Ectodermal cell (in vitro differentiated cells): ENCODE data around the gene KCNJ2.

ENCODE experiments used
- H3K27ac ChIP-seq: 2 replicates; pipeline ENCODE4 v1.7.0; 2013; ENCODE audit warnings: mild to moderate bottlenecking, low read depth, low read length; ENCODE audit not compliant: insufficient read depth, poor library complexity, severe bottlenecking
- H3K27me3 ChIP-seq: 2 replicates; pipeline ENCODE4 v1.7.0; 2013; ENCODE audit warnings: mild to moderate bottlenecking, low read length; ENCODE audit not compliant: insufficient read depth, control insufficient read depth, poor library complexity, severe bottlenecking
- H3K36me3 ChIP-seq: one replicate; pipeline ENCODE4 v1.7.0; 2013; ENCODE audit warnings: low read length; ENCODE audit not compliant: control insufficient read depth, insufficient read depth
- H3K4me1 ChIP-seq: one replicate; pipeline ENCODE4 v1.7.0; 2013; ENCODE audit warnings: low read length; ENCODE audit not compliant: control insufficient read depth, insufficient read depth
- H3K4me3 ChIP-seq: 2 replicates; pipeline ENCODE4 v1.7.0; 2013; ENCODE audit warnings: low read depth, low read length, control low read depth; ENCODE audit not compliant: insufficient read depth
- H3K9me3 ChIP-seq: 2 replicates; pipeline ENCODE4 v1.7.0; 2013; ENCODE audit warnings: mild to moderate bottlenecking, low read length, moderate library complexity; ENCODE audit not compliant: control insufficient read depth
- WGBS, 2 experiments: methylation state at CpG; one replicate each; pipeline ENCODE4 v1.1.7; 2013; ENCODE audit warnings: missing lambda C conversion rate in 2 of 2; 5-methylcytosine and 5-hydroxymethylcytosine counted together

KCNJ2 gene

GRCh38 chr17:70132505-70132904 is 36.8 kb upstream of the KCNJ2 start:
- H3K36me3 ChIP-seq: no peaks in the 10 kb centered on the region
- H3K27ac ChIP-seq: no peak overlapping the region
- no peaks in the 10 kb centered on the region for H3K9me3 ChIP-seq
- no peaks in the 10 kb centered on the region for H3K4me1 ChIP-seq
- H3K27me3 ChIP-seq: no peaks in the 10 kb centered on the region
- no peak overlapping the region for H3K4me3 ChIP-seq
- WGBS, 2 experiments: 97% methylated on average over 11 of the region's 11 CpGs

- WGBS, 2 experiments: 93 to 94% methylated on average over 8 of the region's 8 CpGs
- Histone ChIP-seq H3K4me1 (no peaks in the 10 kb centered on the region), H3K27me3 (no peaks in the 10 kb centered on the region), H3K4me3 (no peak overlapping the region), H3K9me3 (no peaks in the 10 kb centered on the region), H3K36me3 (no peaks in the 10 kb centered on the region), H3K27ac (no peak overlapping the region)
Measured at GRCh38 chr17:70134042-70134441, 35.3 kb upstream of the KCNJ2 start.

- no peaks in the 10 kb centered on the region for H3K36me3 ChIP-seq
- H3K9me3 ChIP-seq: no peaks in the 10 kb centered on the region
- H3K27me3 ChIP-seq: no peaks in the 10 kb centered on the region
- no peak overlapping the region for H3K27ac ChIP-seq
- no peaks in the 10 kb centered on the region for H3K4me1 ChIP-seq
- WGBS, 2 experiments: 100% methylated on average over 1 of the region's 1 CpG
- H3K4me3 ChIP-seq: no peak overlapping the region
Measured at GRCh38 chr17:70134777-70135176, 34.6 kb upstream of the KCNJ2 start.

GRCh38 chr17:70136131-70136530 is 33.2 kb upstream of the KCNJ2 start:
- no peak overlapping the region for H3K27ac ChIP-seq
- no peaks in the 10 kb centered on the region for H3K9me3 ChIP-seq
- H3K27me3 ChIP-seq: no peaks in the 10 kb centered on the region
- no peaks in the 10 kb centered on the region for H3K36me3 ChIP-seq
- 89 to 100% methylated on average over 4 of the region's 5 CpGs for WGBS, 2 experiments
- H3K4me3 ChIP-seq: no peak overlapping the region
- H3K4me1 ChIP-seq: no peaks in the 10 kb centered on the region

GRCh38 chr17:70137451-70138230 is 31.7 kb upstream of the KCNJ2 start:
- Histone ChIP-seq H3K27ac (no peak overlapping the region), H3K4me1 (no peaks in the 10 kb centered on the region), H3K27me3 (no peaks in the 10 kb centered on the region), H3K9me3 (no peaks in the 10 kb centered on the region), H3K4me3 (no peak overlapping the region), H3K36me3 (no peaks in the 10 kb centered on the region)
- 78 to 79% methylated on average over 9 of the region's 9 CpGs for WGBS, 2 experiments

- H3K4me3 ChIP-seq: no peak overlapping the region
- no peaks in the 10 kb centered on the region for H3K27me3 ChIP-seq
- H3K4me1 ChIP-seq: no peaks in the 10 kb centered on the region
- H3K36me3 ChIP-seq: no peaks in the 10 kb centered on the region
- no peaks in the 10 kb centered on the region for H3K9me3 ChIP-seq
- no peak overlapping the region for H3K27ac ChIP-seq
- WGBS, 2 experiments: 95 to 97% methylated on average over 3 of the region's 3 CpGs
Measured at GRCh38 chr17:70138291-70138865, 31.0 kb upstream of the KCNJ2 start.

- Histone ChIP-seq H3K9me3 (no peaks in the 10 kb centered on the region), H3K27me3 (no peaks in the 10 kb centered on the region)
- 92 to 94% methylated on average over 3 of the region's 3 CpGs for WGBS, 2 experiments
Measured at GRCh38 chr17:70139449-70139993, 29.8 kb upstream of the KCNJ2 start.

GRCh38 chr17:70144260-70144846 is 25.0 kb upstream of the KCNJ2 start:
- Histone ChIP-seq H3K27ac (no peak overlapping the region), H3K9me3 (no peaks in the 10 kb centered on the region), H3K27me3 (no peaks in the 10 kb centered on the region), H3K4me3 (no peak overlapping the region), H3K4me1 (no peaks in the 10 kb centered on the region), H3K36me3 (no peaks in the 10 kb centered on the region)
- WGBS, 2 experiments: 47 to 100% methylated on average over 1 to 5 of the region's 6 CpGs

More at GRCh38 chr17:70139449-70139993, 29.8 kb upstream of the KCNJ2 start:
- Histone ChIP-seq H3K36me3 (no peaks in the 10 kb centered on the region), H3K27ac (no peak overlapping the region), H3K4me3 (no peak overlapping the region), H3K4me1 (no peaks in the 10 kb centered on the region)

- no peaks in the 10 kb centered on the region for H3K27me3 ChIP-seq
- WGBS, 2 experiments: 100% methylated on average over 2 of the region's 3 CpGs; no CpG with 5 or more reads in 1 of the 2 experiments
- H3K4me3 ChIP-seq: no peak overlapping the region
- H3K27ac ChIP-seq: no peak overlapping the region
- H3K4me1 ChIP-seq: no peaks in the 10 kb centered on the region
- H3K36me3 ChIP-seq: no peaks in the 10 kb centered on the region
- H3K9me3 ChIP-seq: no peaks in the 10 kb centered on the region
Measured at GRCh38 chr17:70153210-70153609, 16.1 kb upstream of the KCNJ2 start.

GRCh38 chr17:70157151-70157550 is 12.2 kb upstream of the KCNJ2 start:
- 85 to 92% methylated on average over 4 of the region's 4 CpGs for WGBS, 2 experiments
- H3K27ac ChIP-seq: no peak overlapping the region
- H3K27me3 ChIP-seq: no peaks in the 10 kb centered on the region
- no peak overlapping the region for H3K4me3 ChIP-seq
- no peaks in the 10 kb centered on the region for H3K9me3 ChIP-seq
- H3K4me1 ChIP-seq: no peaks in the 10 kb centered on the region
- H3K36me3 ChIP-seq: no peaks in the 10 kb centered on the region
